ENCODE data around the gene XYLB.

The XYLB gene

GRCh38 chr3:38361496-38361895 is 14.9 kb downstream of the XYLB start:
- in situ Hi-C loops (cut with MboI; ENCODE audit: low sequenced_read_pairs), result no loop called here

GRCh38 chr3:38362825-38363224 is 16.2 kb downstream of the XYLB start:
- in situ Hi-C loops (cut with MboI; ENCODE audit: low sequenced_read_pairs), result no loop called here

- in situ Hi-C loops (cut with MboI; ENCODE audit: low sequenced_read_pairs), result no loop called here
Observed at GRCh38 chr3:38364721-38365400, 18.3 kb downstream of the XYLB start.

- in situ Hi-C loops (cut with MboI; ENCODE audit: low sequenced_read_pairs), result no loop called here
Observed at GRCh38 chr3:38365469-38366062, 19.0 kb downstream of the XYLB start.

GRCh38 chr3:38366082-38366481 is 19.5 kb downstream of the XYLB start:
- in situ Hi-C loops (cut with MboI; ENCODE audit: low sequenced_read_pairs), result no loop called here

GRCh38 chr3:38367779-38368178 is 21.2 kb downstream of the XYLB start:
- in situ Hi-C loops (cut with MboI; ENCODE audit: low sequenced_read_pairs), result no loop called here

- in situ Hi-C loops (cut with MboI; ENCODE audit: low sequenced_read_pairs), result no loop called here
Observed at GRCh38 chr3:38368238-38368637, 21.7 kb downstream of the XYLB start.

- in situ Hi-C loops (cut with MboI; ENCODE audit: low sequenced_read_pairs), result no loop called here
Observed at GRCh38 chr3:38369186-38369585, 22.6 kb downstream of the XYLB start.

- in situ Hi-C loops (cut with MboI; ENCODE audit: low sequenced_read_pairs), result no loop called here
Observed at GRCh38 chr3:38370149-38370548, 23.6 kb downstream of the XYLB start.

GRCh38 chr3:38370861-38371260 is 24.3 kb downstream of the XYLB start:
- in situ Hi-C loops (cut with MboI; ENCODE audit: low sequenced_read_pairs), result no loop called here

GRCh38 chr3:38371541-38372213 is 25.1 kb downstream of the XYLB start:
- in situ Hi-C loops (cut with MboI; ENCODE audit: low sequenced_read_pairs), result no loop called here

- in situ Hi-C loops (cut with MboI; ENCODE audit: low sequenced_read_pairs), result no loop called here
Observed at GRCh38 chr3:38372214-38372601, 25.6 kb downstream of the XYLB start.

GRCh38 chr3:38374221-38374620 is 27.6 kb downstream of the XYLB start:
- in situ Hi-C loops (cut with MboI; ENCODE audit: low sequenced_read_pairs), result no loop called here

GRCh38 chr3:38375072-38375471 is 28.5 kb downstream of the XYLB start:
- in situ Hi-C loops (cut with MboI; ENCODE audit: low sequenced_read_pairs), result no loop called here

GRCh38 chr3:38375488-38376097 is 29.0 kb downstream of the XYLB start:
- in situ Hi-C loops (cut with MboI; ENCODE audit: low sequenced_read_pairs), result no loop called here

GRCh38 chr3:38376098-38376816 is 29.7 kb downstream of the XYLB start:
- in situ Hi-C loops (cut with MboI; ENCODE audit: low sequenced_read_pairs), result no loop called here

GRCh38 chr3:38379201-38379770 is 32.7 kb downstream of the XYLB start:
- in situ Hi-C loops (cut with MboI; ENCODE audit: low sequenced_read_pairs), result no loop called here

- in situ Hi-C loops (cut with MboI; ENCODE audit: low sequenced_read_pairs), result no loop called here
Observed at GRCh38 chr3:38382506-38383080, 36.0 kb downstream of the XYLB start.

- in situ Hi-C loops (cut with MboI; ENCODE audit: low sequenced_read_pairs), result no loop called here
Observed at GRCh38 chr3:38383156-38383875, 36.7 kb downstream of the XYLB start.

All from HL-60/S4 treated with phorbol 12-myristate 13-acetate at 8.2 ng/mL for 4 days and 3 days (cell line).